Lung (tissue), 12 donors: ENCODE measurements around the gene GNL2. TPM values are rescaled to one million over a fixed set of nuclear protein-coding genes. Genes with fewer than 3 reads are reported as not detected.

Source experiments
- ATAC-seq: fragments of 200-7000 bp; cut with Tn5 transposase; one replicate; pipeline ENCODE4 v1.9.1; 2020; ENCODE audit warnings: moderate number of reproducible peaks; ENCODE audit not compliant: insufficient read depth, low FRiP score
- DNase-seq, 3 donors: peaks; one replicate each; pipeline ENCODE4 v3.0.0-alpha.2; 2013 to 2017
- H3K27ac ChIP-seq, 2 donors: one replicate each; pipeline ENCODE4 v1.5.1; 2013; ENCODE audit warnings: mild to moderate bottlenecking in 2 of 2, moderate library complexity in 2 of 2, control low read depth in 1 of 2, inconsistent platforms in 1 of 2, low read depth in 1 of 2, low read length in 1 of 2
- H3K27me3 ChIP-seq, 3 donors: one replicate each; pipeline ENCODE4 v1.5.1; 2013; ENCODE audit warnings: low read length in 2 of 3; ENCODE audit not compliant: control insufficient read depth in 3 of 3, insufficient read depth in 3 of 3
- H3K36me3 ChIP-seq, 4 donors: one replicate each; pipeline ENCODE4 v1.5.1; 2013; ENCODE audit warnings: low read length in 4 of 4, mild to moderate bottlenecking in 1 of 4, moderate library complexity in 1 of 4; ENCODE audit not compliant: control insufficient read depth in 4 of 4, insufficient read depth in 4 of 4
- H3K4me1 ChIP-seq, 5 donors: one replicate each; pipeline ENCODE4 v1.5.1; 2013; ENCODE audit warnings: low read length in 5 of 5, mild to moderate bottlenecking in 2 of 5, moderate library complexity in 1 of 5; ENCODE audit not compliant: control insufficient read depth in 5 of 5, insufficient read depth in 5 of 5
- H3K4me3 ChIP-seq: one replicate; pipeline ENCODE4 v1.5.1; 2013; ENCODE audit warnings: mild to moderate bottlenecking, control low read depth, moderate library complexity
- H3K9ac ChIP-seq, 2 donors: one replicate each; pipeline ENCODE4 v1.5.1; 2013; ENCODE audit warnings: low read length in 2 of 2, control low read depth in 1 of 2; ENCODE audit not compliant: insufficient read depth in 1 of 2
- H3K9me3 ChIP-seq, 4 donors: one replicate each; pipeline ENCODE4 v1.5.1; 2013; ENCODE audit warnings: low read length in 3 of 4, mild to moderate bottlenecking in 1 of 4, moderate library complexity in 1 of 4; ENCODE audit not compliant: control insufficient read depth in 4 of 4, insufficient read depth in 3 of 4
- WGBS, 2 donors: extraction: QIAGEN DNeasy Blood & Tissue Kit; methylation state at CpG; one replicate each; pipeline ENCODE4 v1.1.7; 2013; 5-methylcytosine and 5-hydroxymethylcytosine counted together
- polyA plus RNA-seq, 2 donors: library from polyadenylated mRNA; stranded (reverse); fragments of 200-250 nt; gene quantifications; one replicate each; pipeline ENCODE4 v1.2.1, GENCODE V29; 2013
- total RNA-seq, 2 donors: library from RNA; depleted of rRNA in 1 of 2; stranded (reverse); fragments of >200 nt in 1 of 2; gene quantifications; one replicate each; pipeline ENCODE4 v1.2.1, GENCODE V29; 2014 to 2021
- TF ChIP-seq, protein P1 (sequence below): IDR thresholded peaks from 2 replicates; pipeline ENCODE4 v1.5.1; 2012; ENCODE audit warnings: mild to moderate bottlenecking; ENCODE audit errors: control extremely low read depth, extremely low read depth
- donor health status: control.
- donor health status: control.
- donor health status: Bipolar disorder and iron deficiency.
- donor health status: healthy.
- donor health status: DM: yes; HTN: yes; CAD: no.

Gene GNL2
- total and polyA plus RNA-seq, 4 donors: 39.3 to 148 (median 44.3) TPM

DNA sequence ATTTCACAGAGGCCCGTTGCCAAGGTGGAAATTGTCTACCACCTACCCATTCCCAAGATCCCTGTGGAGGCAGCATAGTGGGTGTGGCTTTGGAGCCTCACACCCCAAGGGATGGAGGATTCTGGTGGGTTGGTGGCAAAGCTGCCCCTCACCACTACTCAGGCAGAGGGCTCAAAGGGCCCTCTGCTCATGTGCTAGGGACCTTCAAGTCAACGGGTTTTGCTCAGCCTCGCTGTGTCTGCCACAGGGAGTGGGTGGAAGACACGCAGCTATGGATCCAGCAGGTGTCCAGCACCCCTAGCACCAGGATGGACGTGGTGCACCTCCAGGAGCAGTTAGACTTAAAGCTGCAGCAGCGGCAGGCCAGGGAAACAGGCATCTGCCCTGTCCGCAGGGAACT, 36.7 kb downstream of the GNL2 start:
- peaks cover 0 to 14% (median 2%) of the 10 kb centered on the region in 5 donors for H3K4me1 ChIP-seq
- ATAC-seq (no peak), DNase-seq (no peak)
- no peaks in the 10 kb centered on the region for H3K27me3 ChIP-seq
- WGBS, 2 donors: 92 to 94% methylated on average over 7 of the region's 7 CpGs
- peaks cover 0 to 9% (median 6%) of the 10 kb centered on the region in 4 donors for H3K36me3 ChIP-seq
- no peak overlapping the region for H3K27ac ChIP-seq
- TF ChIP-seq, protein P1, sequence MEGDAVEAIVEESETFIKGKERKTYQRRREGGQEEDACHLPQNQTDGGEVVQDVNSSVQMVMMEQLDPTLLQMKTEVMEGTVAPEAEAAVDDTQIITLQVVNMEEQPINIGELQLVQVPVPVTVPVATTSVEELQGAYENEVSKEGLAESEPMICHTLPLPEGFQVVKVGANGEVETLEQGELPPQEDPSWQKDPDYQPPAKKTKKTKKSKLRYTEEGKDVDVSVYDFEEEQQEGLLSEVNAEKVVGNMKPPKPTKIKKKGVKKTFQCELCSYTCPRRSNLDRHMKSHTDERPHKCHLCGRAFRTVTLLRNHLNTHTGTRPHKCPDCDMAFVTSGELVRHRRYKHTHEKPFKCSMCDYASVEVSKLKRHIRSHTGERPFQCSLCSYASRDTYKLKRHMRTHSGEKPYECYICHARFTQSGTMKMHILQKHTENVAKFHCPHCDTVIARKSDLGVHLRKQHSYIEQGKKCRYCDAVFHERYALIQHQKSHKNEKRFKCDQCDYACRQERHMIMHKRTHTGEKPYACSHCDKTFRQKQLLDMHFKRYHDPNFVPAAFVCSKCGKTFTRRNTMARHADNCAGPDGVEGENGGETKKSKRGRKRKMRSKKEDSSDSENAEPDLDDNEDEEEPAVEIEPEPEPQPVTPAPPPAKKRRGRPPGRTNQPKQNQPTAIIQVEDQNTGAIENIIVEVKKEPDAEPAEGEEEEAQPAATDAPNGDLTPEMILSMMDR: no peak
- H3K9me3 ChIP-seq: no peaks in the 10 kb centered on the region
- no peak overlapping the region for H3K9ac ChIP-seq
- no peak overlapping the region for H3K4me3 ChIP-seq

DNA sequence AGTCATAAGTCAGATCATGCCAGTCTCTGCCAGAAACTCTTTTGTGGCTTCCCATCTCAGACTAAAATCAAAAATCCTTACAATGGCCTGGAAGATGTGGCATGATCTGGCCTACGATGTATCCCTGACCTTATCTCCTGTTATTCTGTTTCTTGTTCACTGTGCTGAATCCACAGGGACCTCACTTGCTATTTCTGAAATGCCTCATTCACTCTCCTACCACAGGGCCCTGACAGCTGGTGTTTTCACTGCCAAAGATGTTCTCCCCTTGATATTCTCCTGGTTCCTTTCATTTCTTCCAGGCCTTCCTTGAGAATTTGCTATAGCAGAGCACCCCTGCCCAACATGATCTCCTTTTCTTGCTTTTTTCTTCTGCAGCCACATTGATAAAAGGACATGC, 37.3 kb downstream of the GNL2 start:
- 92 to 93% methylated on average over 1 of the region's 1 CpG for WGBS, 2 donors

DNA sequence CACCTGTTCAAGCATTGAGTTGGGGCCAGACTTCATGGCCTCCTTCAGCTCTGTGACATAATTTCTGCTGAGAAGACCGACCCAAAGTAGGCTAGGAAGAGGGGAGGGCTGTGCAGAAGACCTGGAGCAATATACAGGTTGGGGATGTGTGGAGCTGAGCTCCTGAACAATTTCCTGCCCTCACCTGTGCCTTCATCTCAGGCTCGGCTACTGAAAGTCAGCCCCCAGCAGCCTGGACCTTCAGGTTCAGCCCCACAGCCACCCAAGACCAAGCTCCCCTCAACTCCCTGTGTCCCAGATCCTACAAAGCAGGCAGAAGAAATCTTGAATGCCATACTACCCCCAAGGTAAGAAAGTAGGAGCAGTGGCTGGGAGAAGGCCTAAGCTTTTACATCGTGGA, 38.3 kb downstream of the GNL2 start:
- TF ChIP-seq, protein P1: no peak
- H3K27me3 ChIP-seq: no peaks in the 10 kb centered on the region
- ATAC-seq (no peak), DNase-seq (no peak)
- WGBS, 2 donors: 70 to 81% methylated on average over 3 of the region's 3 CpGs
- H3K27ac ChIP-seq: peak overlapping the region in 1 of 2 donors; percentile 63
- H3K9me3 ChIP-seq: no peaks in the 10 kb centered on the region
- H3K36me3 ChIP-seq: peaks cover 0 to 9% (median 7%) of the 10 kb centered on the region in 4 donors
- H3K4me3 ChIP-seq: no peak overlapping the region
- H3K9ac ChIP-seq: peak overlapping the region; percentile 50 to 91
- H3K4me1 ChIP-seq: peaks cover 5 to 27% (median 7%) of the 10 kb centered on the region in 5 donors

More for the DNA sequence above, 37.3 kb downstream of the GNL2 start:
- Histone ChIP-seq H3K27ac (no peak overlapping the region), H3K9ac (no peak overlapping the region), H3K36me3 (peaks cover 0 to 9% (median 8%) of the 10 kb centered on the region in 4 donors), H3K9me3 (no peaks in the 10 kb centered on the region), H3K4me1 (peaks cover 0 to 17% (median 2%) of the 10 kb centered on the region in 5 donors), H3K4me3 (no peak overlapping the region), H3K27me3 (no peaks in the 10 kb centered on the region)
- DNase-seq (no peak), ATAC-seq (no peak)
- TF ChIP-seq, protein P1: no peak

DNA sequence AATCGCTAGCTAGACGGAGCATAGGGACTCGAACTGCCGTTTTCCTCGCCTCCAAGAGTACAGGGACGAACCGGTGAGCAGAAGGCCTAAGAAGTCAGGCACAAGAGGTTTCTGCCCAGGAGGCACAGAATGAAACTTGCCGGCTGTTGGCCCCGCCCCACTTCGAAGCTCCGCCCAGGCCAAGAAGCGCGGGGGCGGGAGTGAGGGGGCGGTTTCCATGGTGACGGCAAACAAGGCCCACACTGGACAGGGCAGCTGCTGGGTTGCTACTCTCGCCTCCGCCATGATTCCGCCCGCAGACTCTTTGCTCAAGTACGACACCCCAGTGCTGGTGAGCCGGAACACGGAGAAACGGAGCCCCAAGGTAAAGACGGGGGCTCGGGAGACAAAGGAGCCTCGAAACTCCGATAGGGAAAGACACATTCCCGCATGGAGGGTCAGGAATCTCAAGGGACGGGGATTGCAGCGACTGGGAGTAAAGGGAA, 39.0 kb downstream of the GNL2 start, which contains the start of gene DNALI1:
TSS of gene DNALI1 (plus strand) at position 229 of the 485 bp plus-strand sequence. CDS start at position 284, 55 bp downstream.
- WGBS, 2 donors: 20 to 42% methylated on average over 26 to 31 of the region's 31 CpGs
- Histone ChIP-seq H3K9ac (peak within 1 kb of the TSS; percentile 51 to 91), H3K4me3 (peak within 1 kb of the TSS; percentile 5), H3K9me3 (no peaks in the 10 kb centered on the region), H3K4me1 (peaks cover 5 to 28% (median 7%) of the 10 kb centered on the region in 5 donors), H3K27me3 (no peaks in the 10 kb centered on the region), H3K27ac (peak within 1 kb of the TSS in 1 of 2 donors; percentile 63), H3K36me3 (peaks cover 0 to 13% (median 6%) of the 10 kb centered on the region in 4 donors)
- ATAC-seq: peak; percentile 92
- DNase-seq: peak; percentile 95 to 97 (median 95)
- TF ChIP-seq, protein P1: no peak
